NB4 (cell line): Measurements from ENCODE around the gene RSAD1.

ENCODE experiments used
- POLR2A ChIP-seq: IDR thresholded peaks from 2 replicates; pipeline ENCODE4 v1.6.1; 2011; ENCODE audit warnings: mild to moderate bottlenecking; ENCODE audit not compliant: insufficient read length; ENCODE audit errors: extremely low read depth
- TF ChIP-seq, protein P1 (sequence below): IDR thresholded peaks from one replicate; pipeline ENCODE4 v1.5.1; 2012; ENCODE audit warnings: low read depth, low read length

DNA sequence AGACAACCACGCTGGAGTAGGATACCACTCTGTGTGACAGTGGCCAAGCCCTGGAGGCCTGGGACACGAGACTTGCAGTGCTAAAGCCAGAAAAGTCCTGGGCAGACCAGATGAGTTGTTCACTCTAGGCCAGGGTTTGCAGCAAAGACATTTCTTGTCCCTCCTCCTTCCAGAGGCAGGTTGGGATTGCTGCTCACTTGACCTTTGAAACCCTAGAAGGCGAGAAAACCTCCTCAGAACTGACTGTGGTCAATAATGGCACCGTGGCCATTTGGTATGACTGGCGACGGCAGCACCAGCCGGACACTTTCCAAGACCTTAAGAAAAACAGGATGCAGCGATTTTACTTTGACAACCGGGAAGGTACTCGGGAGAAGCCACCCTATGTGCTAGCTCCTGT is 44.1 kb downstream of the RSAD1 start:
- TF ChIP-seq, protein P1, sequence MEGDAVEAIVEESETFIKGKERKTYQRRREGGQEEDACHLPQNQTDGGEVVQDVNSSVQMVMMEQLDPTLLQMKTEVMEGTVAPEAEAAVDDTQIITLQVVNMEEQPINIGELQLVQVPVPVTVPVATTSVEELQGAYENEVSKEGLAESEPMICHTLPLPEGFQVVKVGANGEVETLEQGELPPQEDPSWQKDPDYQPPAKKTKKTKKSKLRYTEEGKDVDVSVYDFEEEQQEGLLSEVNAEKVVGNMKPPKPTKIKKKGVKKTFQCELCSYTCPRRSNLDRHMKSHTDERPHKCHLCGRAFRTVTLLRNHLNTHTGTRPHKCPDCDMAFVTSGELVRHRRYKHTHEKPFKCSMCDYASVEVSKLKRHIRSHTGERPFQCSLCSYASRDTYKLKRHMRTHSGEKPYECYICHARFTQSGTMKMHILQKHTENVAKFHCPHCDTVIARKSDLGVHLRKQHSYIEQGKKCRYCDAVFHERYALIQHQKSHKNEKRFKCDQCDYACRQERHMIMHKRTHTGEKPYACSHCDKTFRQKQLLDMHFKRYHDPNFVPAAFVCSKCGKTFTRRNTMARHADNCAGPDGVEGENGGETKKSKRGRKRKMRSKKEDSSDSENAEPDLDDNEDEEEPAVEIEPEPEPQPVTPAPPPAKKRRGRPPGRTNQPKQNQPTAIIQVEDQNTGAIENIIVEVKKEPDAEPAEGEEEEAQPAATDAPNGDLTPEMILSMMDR: no peak
- no peak for TF ChIP-seq POLR2A
